DMS153 treated with DMSO at 0.1 percent for 48 hours (cell line): ENCODE measurements around the gene URI1.
"Not testable (repeated sequence)": the region's sequence is repeated elsewhere in the genome, so short reads cannot be mapped to it uniquely, and the experiment has no call there.

Experiments used
- DNase-seq: peaks from one replicate; lab custom pipeline; 2025; ENCODE audit not compliant: unreplicated experiment; lab: John Stamatoyannopoulos, UW

Gene URI1

DNA sequence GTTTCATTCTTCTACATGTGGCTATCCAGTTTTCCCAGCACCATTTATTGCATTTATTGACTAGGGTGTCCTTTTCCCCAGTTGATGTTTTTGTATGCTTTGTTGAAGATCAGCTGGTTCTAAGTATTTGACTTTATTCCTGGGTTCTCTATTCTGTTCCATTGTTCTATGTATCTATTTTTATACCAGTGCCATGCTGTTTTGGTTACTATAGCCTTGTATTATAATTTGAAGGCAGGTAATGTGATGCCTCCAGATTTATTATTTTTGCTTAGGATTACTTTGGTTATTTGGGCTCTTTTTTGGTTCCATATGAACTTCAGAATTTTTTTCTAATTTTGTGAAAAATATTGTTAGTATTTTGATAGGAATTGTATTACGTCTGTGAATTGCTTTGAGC lies 80.6 kb downstream of the URI1 start:
- DNase-seq: no peak

DNA sequence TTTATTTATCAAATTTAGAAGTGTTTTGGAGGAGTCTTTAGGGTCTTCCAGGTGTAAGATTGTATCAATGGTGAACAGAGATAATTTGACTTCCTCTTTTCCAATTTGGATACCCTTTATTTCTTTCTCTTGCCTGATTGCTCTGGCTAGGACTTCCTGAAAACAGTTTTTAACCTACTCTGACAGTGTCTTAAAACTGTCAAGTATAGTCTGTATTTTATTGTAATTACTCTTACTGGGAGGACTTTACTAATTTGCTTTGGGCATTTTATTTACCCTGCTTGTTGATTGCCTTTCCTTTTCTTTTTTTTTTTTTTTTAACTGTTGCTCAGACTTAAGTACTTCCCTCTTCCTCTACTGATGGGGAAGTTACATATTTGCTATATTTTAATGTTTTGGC lies 81.3 kb downstream of the URI1 start:
- DNase-seq: no peak

DNA sequence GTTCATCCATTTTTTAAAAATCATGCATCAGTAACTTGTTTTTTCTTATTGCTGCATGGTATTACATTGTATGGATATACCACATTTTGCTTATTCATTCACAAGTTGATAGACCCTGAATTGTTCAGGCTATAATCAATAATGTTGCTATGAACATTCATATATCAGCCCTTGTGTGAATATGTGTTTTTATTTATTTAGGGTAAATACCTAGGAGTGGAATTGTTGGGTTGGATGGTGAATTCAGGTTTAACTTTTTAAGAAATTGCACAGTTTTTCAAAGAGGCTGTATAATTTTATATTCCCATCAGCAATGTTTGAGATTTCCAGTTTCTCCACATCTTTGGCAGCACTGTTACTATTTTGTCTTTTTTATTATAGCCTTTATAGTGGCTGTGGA lies 82.1 kb downstream of the URI1 start:
- DNase-seq: no peak

DNA sequence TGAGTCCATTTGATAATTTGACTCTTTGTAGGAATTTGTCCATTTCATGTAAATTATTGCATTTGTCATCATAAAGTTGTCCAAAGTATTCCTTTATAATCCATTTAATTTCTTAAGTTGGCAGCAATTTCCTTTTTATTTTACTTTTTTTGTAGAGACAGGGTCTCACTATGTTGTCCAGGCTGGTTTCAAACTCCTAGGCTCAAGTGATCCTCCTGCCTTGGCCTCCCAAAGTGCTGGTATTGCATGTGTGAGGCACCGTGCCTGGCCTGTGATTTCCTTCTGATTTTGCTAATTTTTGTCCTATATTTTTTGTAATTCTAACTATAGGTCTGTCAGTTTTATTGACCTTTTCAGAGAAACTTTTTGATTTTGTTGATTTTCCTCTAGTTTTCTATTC lies 84.9 kb downstream of the URI1 start:
- DNase-seq: no peak

- DNase-seq: no peak
These were observed 86.3 kb downstream of the URI1 start for GRCh38 chr19:30028118-30028991.

DNA sequence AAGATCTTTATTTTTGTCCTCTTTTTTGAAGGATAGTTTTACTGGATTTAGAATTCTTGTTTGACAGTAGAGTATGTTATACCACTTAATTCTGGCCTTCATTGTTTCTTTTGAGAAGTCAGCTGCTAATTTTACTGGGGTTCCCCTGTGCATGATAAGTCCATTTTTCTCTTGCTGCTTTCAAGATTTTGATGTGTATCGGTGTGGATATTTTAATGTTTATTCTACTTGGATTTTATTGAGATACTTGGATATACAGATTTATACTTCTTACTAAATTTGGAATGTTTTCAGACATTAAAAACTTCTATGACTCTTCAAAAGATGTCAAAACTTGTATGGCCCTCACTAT lies 86.9 kb downstream of the URI1 start:
- DNase-seq: no peak

- no peak for DNase-seq
These were observed 87.9 kb downstream of the URI1 start for GRCh38 chr19:30029721-30030510.

DNA sequence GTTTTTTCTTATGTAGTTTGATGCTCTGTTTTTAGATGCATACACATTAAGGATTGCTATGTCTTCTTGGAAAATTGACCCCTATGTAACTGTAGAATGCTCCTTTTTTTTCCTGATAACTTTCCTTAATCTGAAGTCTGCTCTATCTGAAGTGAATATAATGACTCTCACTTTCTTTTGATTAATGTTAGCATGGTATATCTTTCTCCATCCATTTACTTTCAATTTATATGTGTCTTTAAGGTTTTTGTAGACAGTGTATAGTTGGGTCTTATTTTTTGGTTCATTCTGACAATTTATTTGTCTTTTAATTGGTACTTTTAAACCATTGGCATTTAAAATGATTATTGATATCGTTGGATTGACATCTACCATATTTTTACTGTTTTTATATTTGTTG lies 92.3 kb downstream of the URI1 start:
- DNase-seq: no peak

DNA sequence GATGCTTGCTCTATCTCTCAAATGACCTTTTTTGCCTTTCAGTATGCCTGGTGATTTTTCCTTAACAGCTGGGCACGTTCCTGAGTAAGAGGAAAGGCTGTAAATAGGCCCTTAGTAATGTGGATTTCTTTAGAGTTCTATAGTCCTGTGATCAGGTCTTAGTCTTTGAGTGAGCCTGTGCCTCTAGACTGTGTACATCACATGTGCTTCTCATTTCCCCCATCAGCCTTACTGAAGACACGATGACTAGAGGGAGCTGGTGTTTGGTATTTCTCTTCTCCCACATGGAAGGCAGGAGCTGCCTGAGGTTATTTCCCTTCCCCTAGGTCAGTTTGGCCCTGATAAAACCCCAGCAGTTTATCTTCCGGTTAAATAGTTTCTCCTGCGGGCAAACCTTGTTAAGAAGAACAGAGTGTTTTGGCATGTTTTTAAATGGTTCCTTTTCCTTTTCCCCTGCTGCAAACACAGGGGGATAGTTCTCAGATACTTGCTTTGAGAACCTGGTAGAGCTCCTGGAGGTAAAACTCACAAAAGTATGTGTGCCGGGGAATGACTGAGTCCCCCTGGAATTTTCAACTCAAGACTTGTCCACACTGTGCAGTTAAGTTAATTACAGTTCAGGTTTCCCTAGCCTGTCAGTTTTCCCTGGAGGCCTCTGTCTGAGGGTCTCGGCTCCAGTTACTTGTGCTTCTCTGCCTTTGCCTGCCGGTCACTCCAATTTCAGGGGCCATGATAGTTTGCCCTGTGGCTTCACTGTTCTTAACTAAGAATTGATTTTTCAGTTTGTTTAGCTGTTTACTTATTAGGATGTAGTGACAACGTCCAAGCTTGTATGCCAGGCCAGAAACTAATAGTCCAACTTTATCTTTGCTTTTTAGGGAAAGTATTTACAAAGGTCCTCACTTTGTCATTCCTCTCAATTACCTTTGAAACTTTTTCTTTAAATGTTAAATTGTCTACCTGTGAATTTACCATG lies 94.4 kb downstream of the URI1 start:
- DNase-seq: no peak

- DNase-seq: no peak
These were observed 95.8 kb downstream of the URI1 start for GRCh38 chr19:30037835-30038234.

DNA sequence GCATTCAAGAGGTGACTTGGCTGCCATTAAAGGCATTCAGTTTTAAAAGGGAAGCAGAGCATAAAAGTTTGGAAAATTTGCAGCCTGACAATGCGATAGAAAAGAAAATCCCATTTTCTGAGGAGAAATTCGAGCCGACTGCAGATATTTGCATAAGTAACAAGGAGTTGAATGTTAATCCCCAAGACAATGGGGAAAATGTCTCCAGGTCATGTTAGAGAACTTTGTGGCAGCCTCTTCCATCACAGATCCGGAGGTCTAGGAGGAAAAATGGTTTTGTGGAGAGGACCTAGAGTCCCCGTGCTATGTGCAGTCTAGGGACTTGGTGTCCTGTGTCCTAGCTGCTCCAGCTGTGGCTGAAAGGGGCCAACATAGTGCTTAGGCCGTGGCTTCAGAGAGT lies 99.9 kb downstream of the URI1 start:
- DNase-seq: not testable (repeated sequence)

GRCh38 chr19:30043008-30043407 lies 101.0 kb downstream of the URI1 start:
- not testable (repeated sequence) for DNase-seq

DNA sequence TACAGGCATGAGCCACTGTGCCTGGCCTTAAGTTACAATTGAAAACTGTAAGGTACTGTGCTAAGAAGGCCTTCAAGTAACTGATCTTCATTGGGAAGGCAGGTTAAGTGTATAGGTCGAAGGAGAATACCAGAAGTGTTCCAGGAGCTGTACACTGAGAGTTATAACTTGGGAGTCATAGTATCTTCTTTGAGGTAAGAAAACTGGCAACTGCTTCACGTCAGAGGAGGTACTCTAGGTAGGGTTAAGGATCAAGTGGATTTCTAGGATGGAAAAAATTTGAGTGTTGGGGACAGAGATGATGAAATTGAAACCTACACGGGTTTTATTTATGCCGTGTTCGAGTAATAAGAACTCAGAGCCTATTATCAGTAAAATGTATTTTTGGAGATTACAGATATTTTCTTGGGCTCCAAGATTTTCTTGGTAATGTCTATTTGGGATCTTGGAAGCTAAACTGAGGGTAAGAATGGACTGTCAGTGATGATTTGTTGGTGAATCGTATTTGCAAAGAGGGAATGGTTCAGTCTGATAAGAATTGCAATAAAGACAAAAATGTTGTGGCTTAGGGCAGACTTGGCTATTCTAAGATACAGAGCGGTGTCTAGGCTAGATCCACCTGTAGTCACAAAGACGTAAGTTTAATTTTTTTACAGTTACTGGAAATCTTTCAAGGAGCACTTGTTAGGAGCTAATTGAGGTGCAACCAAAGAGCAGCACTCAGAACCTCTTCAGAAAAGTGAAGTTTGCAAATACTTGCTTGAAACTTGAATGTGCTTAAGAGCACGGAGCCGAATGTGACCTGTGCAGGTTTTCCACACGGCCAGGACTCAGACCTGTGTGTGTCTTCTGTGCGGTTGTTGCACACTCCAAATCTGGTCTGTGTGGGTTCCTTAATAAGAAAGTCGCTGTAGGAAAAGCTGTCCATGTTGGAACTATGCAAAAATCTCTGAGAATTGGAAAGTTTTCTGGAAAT lies 102.5 kb downstream of the URI1 start:
- no peak for DNase-seq

DNA sequence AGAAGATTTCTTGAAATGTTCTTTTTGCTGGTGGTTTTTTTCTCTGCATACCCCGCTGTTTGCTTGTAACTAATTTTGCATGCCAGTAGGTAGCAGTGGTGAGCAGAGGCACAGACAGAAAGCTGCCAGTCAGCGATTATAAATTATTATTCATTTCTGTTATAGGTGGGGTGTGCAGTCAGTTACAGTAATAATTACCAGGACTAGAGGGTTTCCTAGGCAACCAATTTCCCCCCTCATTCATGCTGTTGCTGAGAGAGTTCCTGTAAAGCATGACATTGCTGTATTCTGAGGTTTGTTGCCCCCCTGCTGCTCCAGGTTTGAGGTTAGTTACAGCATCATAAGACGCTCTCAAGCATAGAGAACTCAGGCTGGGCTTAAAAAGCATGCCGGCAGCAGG lies 104.5 kb downstream of the URI1 start:
- DNase-seq: peak; percentile 1

- no peak for DNase-seq
These were observed 105.4 kb downstream of the URI1 start for GRCh38 chr19:30047432-30047831.

GRCh38 chr19:30049226-30049625 lies 107.2 kb downstream of the URI1 start:
- no peak for DNase-seq

- DNase-seq: no peak
These were observed 108.0 kb downstream of the URI1 start for GRCh38 chr19:30049846-30050667.

GRCh38 chr19:30052122-30053075 lies 110.4 kb downstream of the URI1 start:
- no peak for DNase-seq
